Left lung (tissue), 10 donors: ENCODE data around the gene NCBP2L. TPM values are rescaled to one million over a fixed set of nuclear protein-coding genes. Genes with fewer than 3 reads are reported as not detected.

Source experiments
- ATAC-seq: fragments of 200-7000 bp; cut with Tn5 transposase; one replicate; pipeline ENCODE4 v1.9.1; 2020; ENCODE audit warnings: moderate library complexity
- DNase-seq, 4 donors: peaks; one replicate each; pipeline ENCODE4 v3.0.0-alpha.2; 2013 to 2020
- H3K27ac ChIP-seq, 2 donors: fragments of 200-600 bp; sonication (generic) in 1 of 2; one replicate each; pipeline versions ENCODE4 v1.5.0 to v1.8.0; 2020 to 2021
- H3K27me3 ChIP-seq, 2 donors: fragments of 200-600 bp; sonication (generic) in 1 of 2; one replicate each; pipeline versions ENCODE4 v1.5.0 to v1.8.0; 2020 to 2021
- H3K36me3 ChIP-seq, 2 donors: fragments of 200-600 bp; sonication (generic) in 1 of 2; one replicate each; pipeline versions ENCODE4 v1.5.0 to v1.8.0; 2020 to 2021
- H3K4me1 ChIP-seq, 2 donors: fragments of 200-600 bp; one replicate each; pipeline ENCODE4 v1.8.0; 2021
- H3K4me3 ChIP-seq, 2 donors: fragments of 200-600 bp; sonication (generic) in 1 of 2; one replicate each; pipeline versions ENCODE4 v1.5.0 to v1.8.0; 2020 to 2021; ENCODE audit warnings: mild to moderate bottlenecking in 1 of 2
- H3K9me3 ChIP-seq, 2 donors: fragments of 200-600 bp; sonication (generic) in 1 of 2; one replicate each; pipeline versions ENCODE4 v1.5.0 to v1.8.0; 2020 to 2021
- CTCF ChIP-seq, 2 donors: fragments of 200-600 bp; sonication (generic) in 1 of 2; IDR thresholded peaks; one replicate each; pipeline versions ENCODE4 v1.5.0 to v1.8.0; 2021; ENCODE audit warnings: antibody characterized with exemption in 2 of 2
- intact Hi-C, 2 donors: fragments of 100-400 bp; cut with DNase I; formaldehyde crosslinking; loops; one replicate each; pipeline versions ENCODE4 v1.11.2 to v1.14.2; 2022
- polyA plus RNA-seq, 6 donors: library from polyadenylated mRNA; unstranded; fragments of 120-200 nt; gene quantifications; one replicate each; pipeline ENCODE4 v1.2.1, GENCODE V29; 2013; ENCODE audit not compliant: insufficient read length in 6 of 6
- total RNA-seq, 2 donors: library from RNA; stranded (reverse); fragmentation: NEBNext Ultra II Directional; extraction: Animal tissue kit (Norgen Biotek cat#: 25700); gene quantifications; one replicate each; pipeline ENCODE4 v1.2.1, GENCODE V29; 2021
- donor health status: DM: no; HTN: yes; CAD: no.
- donor health status: DM: no; HTN: no; CAD: no.

The NCBP2L gene
- total and polyA plus RNA-seq, 8 donors: 0.14 to 0.38 (median 0.20) TPM; not detected in 3

- ATAC-seq: no peak
- H3K27me3 ChIP-seq: no peaks in the 10 kb centered on the region
- no peak overlapping the region for H3K4me3 ChIP-seq
- H3K27ac ChIP-seq: no peak overlapping the region
- TF ChIP-seq CTCF (IDR thresholded peaks at IDR 0.05): no peak
- no peaks in the 10 kb centered on the region for H3K9me3 ChIP-seq
- DNase-seq: no peak
- no peaks in the 10 kb centered on the region for H3K36me3 ChIP-seq
- no peaks in the 10 kb centered on the region for H3K4me1 ChIP-seq
- intact Hi-C loops: no loop called here
These were observed 57.0 kb downstream of the NCBP2L start for GRCh38 chrX:107834275-107835201.

GRCh38 chrX:107836958-107837357 lies 59.4 kb downstream of the NCBP2L start:
- H3K27me3 ChIP-seq: no peaks in the 10 kb centered on the region
- ATAC-seq: no peak
- TF ChIP-seq CTCF (IDR thresholded peaks at IDR 0.05): no peak
- H3K27ac ChIP-seq: no peak overlapping the region
- DNase-seq: no peak
- H3K4me3 ChIP-seq: no peak overlapping the region
- intact Hi-C loops: no loop called here
- H3K36me3 ChIP-seq: no peaks in the 10 kb centered on the region
- H3K9me3 ChIP-seq: no peaks in the 10 kb centered on the region
- H3K4me1 ChIP-seq: no peaks in the 10 kb centered on the region

GRCh38 chrX:107840971-107841370 lies 63.4 kb downstream of the NCBP2L start:
- DNase-seq (no peak), ATAC-seq (no peak)
- Histone ChIP-seq H3K9me3 (no peaks in the 10 kb centered on the region), H3K36me3 (no peaks in the 10 kb centered on the region), H3K4me3 (no peak overlapping the region), H3K4me1 (no peaks in the 10 kb centered on the region), H3K27ac (no peak overlapping the region), H3K27me3 (no peaks in the 10 kb centered on the region)
- intact Hi-C loops: no loop called here
- no peak for TF ChIP-seq CTCF (IDR thresholded peaks at IDR 0.05)

GRCh38 chrX:107842715-107843400 lies 65.3 kb downstream of the NCBP2L start:
- no peak overlapping the region for H3K27ac ChIP-seq
- ATAC-seq (no peak), DNase-seq (no peak)
- no peaks in the 10 kb centered on the region for H3K9me3 ChIP-seq
- H3K4me3 ChIP-seq: no peak overlapping the region
- no peaks in the 10 kb centered on the region for H3K4me1 ChIP-seq
- TF ChIP-seq CTCF (IDR thresholded peaks at IDR 0.05): no peak
- H3K27me3 ChIP-seq: no peaks in the 10 kb centered on the region
- H3K36me3 ChIP-seq: no peaks in the 10 kb centered on the region
- intact Hi-C loops: no loop called here

Other genes starting within 250 kb of the NCBP2L start
- gene PRPS1, start 149.2 kb upstream of the NCBP2L start, total RNA-seq: 10 to 100 TPM; 29.4 to 36.2 TPM
- gene PRPS1, start 149.2 kb upstream of the NCBP2L start, polyA plus RNA-seq: 10 to 100 TPM; 37.6 to 45.3 (median 43.1) TPM
- gene TSC22D3, start 1.9 kb upstream of the NCBP2L start, total RNA-seq: 100 to 1,000 TPM; 137 to 156 TPM
- 100 to 1,000 TPM; 119 to 128 (median 123) TPM for gene TSC22D3, start 1.9 kb upstream of the NCBP2L start, polyA plus RNA-seq
- 10 to 100 TPM; 17.4 to 18.5 TPM for gene MID2, start 48.1 kb downstream of the NCBP2L start, total RNA-seq
- gene MID2, start 48.1 kb downstream of the NCBP2L start, polyA plus RNA-seq: 10 to 100 TPM; 20.1 to 24.1 (median 21.1) TPM
- gene TEX13B, start 204.6 kb downstream of the NCBP2L start, total RNA-seq: not detected
- gene TEX13B, start 204.6 kb downstream of the NCBP2L start, polyA plus RNA-seq: under 1 TPM in 1 of 6 donors, not detected in 5; 0.14 TPM